Endothelial cell of umbilical vein (primary cell): Measurements from ENCODE around the gene ITGA2B. TPM values are rescaled to one million over a fixed set of nuclear protein-coding genes. Genes with fewer than 3 reads are reported as not detected.

ENCODE experiments used
- BruUV-seq: library from RNA; stranded (reverse); fragments of 400-500 nt; replicated peaks from 2 replicates; lab custom pipeline; 2021; lab: Mats Ljungman, UMichigan
- CTCF ChIA-PET: fragments of 300-600, 350-600 bp; sonication (Branson Sonifier 250); formaldehyde crosslinking; loops from one replicate; lab custom pipeline; 2021; ENCODE audit warnings: antibody characterized with exemption, inconsistent platforms; lab: Charles Lee
- POLR2A ChIA-PET: fragments of 300-600, 350-600 bp; sonication (Branson Sonifier 250); formaldehyde crosslinking; loops from one replicate; lab custom pipeline; 2021; ENCODE audit warnings: antibody characterized with exemption, inconsistent platforms; lab: Charles Lee
- DNase-seq: peaks from one replicate; pipeline ENCODE4 v3.0.0-alpha.2; 2011; ENCODE audit warnings: low read depth, low spot score
- FAIRE-seq: peaks from 2 replicates; lab custom pipeline; 2011; peaks lifted over from hg19 to GRCh38; lab: Jason Lieb, UNC
- H2AFZ ChIP-seq: 2 replicates; pipeline ENCODE4 v1.6.0; 2012; ENCODE audit warnings: low read depth, low read length, control low read depth, inconsistent platforms
- H3K27ac ChIP-seq: 2 replicates; pipeline ENCODE4 v1.5.1; 2011; ENCODE audit warnings: low read depth, mild to moderate bottlenecking, control low read depth, low read length, moderate library complexity; ENCODE audit not compliant: insufficient read depth
- H3K27me3 ChIP-seq, 2 experiments: 2 replicates each; pipeline versions ENCODE4 v1.6.0 to v1.6.1; 2011; ENCODE audit warnings: low read length in 2 of 2, mixed read lengths in 1 of 2; ENCODE audit not compliant: control insufficient read depth in 2 of 2, insufficient read depth in 2 of 2
- H3K36me3 ChIP-seq, 2 experiments: 2 replicates in 1 of 2; 3 replicates in 1 of 2; pipeline ENCODE4 v1.5.1; 2011; ENCODE audit warnings: low read length in 2 of 2, mild to moderate bottlenecking in 1 of 2, moderate library complexity in 1 of 2; ENCODE audit not compliant: control insufficient read depth in 2 of 2, insufficient read depth in 2 of 2; ENCODE audit errors: extremely low read depth in 1 of 2
- H3K4me1 ChIP-seq: 3 replicates; pipeline ENCODE4 v1.5.1; 2011; ENCODE audit warnings: mild to moderate bottlenecking, low read length; ENCODE audit not compliant: control insufficient read depth, insufficient read depth; ENCODE audit errors: extremely low read depth
- H3K4me2 ChIP-seq: 2 replicates; pipeline ENCODE4 v1.6.1; 2011; ENCODE audit warnings: low read length, control low read depth, mixed read lengths; ENCODE audit not compliant: insufficient read depth
- H3K4me3 ChIP-seq, 3 experiments: fragments of 200-600 bp in 1 of 3; sonication (generic), shearing (Covaris generic) in 1 of 3; replicated peaks in 1 of 3; 2 replicates each; pipeline ENCODE4 v1.5.1; 2011 to 2016; ENCODE audit warnings: control low read depth in 3 of 3, low read length in 3 of 3, mild to moderate bottlenecking in 2 of 3, inconsistent platforms in 1 of 3, low read depth in 1 of 3, moderate library complexity in 1 of 3; ENCODE audit not compliant: insufficient read depth in 1 of 3
- H3K79me2 ChIP-seq: 2 replicates; pipeline ENCODE4 v1.6.0; 2012; ENCODE audit warnings: low read length, inconsistent platforms; ENCODE audit not compliant: control insufficient read depth, insufficient read depth
- H3K9ac ChIP-seq: replicated peaks from 2 replicates; pipeline ENCODE3; 2011; ENCODE audit warnings: low read length, control low read depth; ENCODE audit not compliant: insufficient read depth; ENCODE audit errors: extremely low read depth
- H3K9me1 ChIP-seq: replicated peaks from 3 replicates; pipeline ENCODE4 v1.6.0; 2011; ENCODE audit warnings: mild to moderate bottlenecking, low read length; ENCODE audit not compliant: control insufficient read depth, insufficient read depth; ENCODE audit errors: extremely low read depth
- H3K9me3 ChIP-seq: replicated peaks from 2 replicates; pipeline ENCODE4 v1.5.1; 2012; ENCODE audit warnings: low read length, inconsistent platforms; ENCODE audit not compliant: control insufficient read depth, insufficient read depth
- H4K20me1 ChIP-seq: replicated peaks from 2 replicates; pipeline ENCODE3; 2011; ENCODE audit warnings: mild to moderate bottlenecking, low read length; ENCODE audit not compliant: control insufficient read depth, insufficient read depth; ENCODE audit errors: extremely low read depth
- CTCF ChIP-seq, 2 donors: IDR thresholded peaks; 1 replicate in 1 of 2; 2 replicates in 1 of 2; pipeline ENCODE4 v1.5.1; 2011; ENCODE audit warnings: low read length in 2 of 2, mild to moderate bottlenecking in 2 of 2, moderate library complexity in 2 of 2, control low read depth in 1 of 2, inconsistent platforms in 1 of 2, low read depth in 1 of 2; ENCODE audit not compliant: insufficient read depth in 1 of 2; ENCODE audit errors: extremely low read depth in 1 of 2
- FOS ChIP-seq: IDR thresholded peaks from 2 replicates; pipeline ENCODE4 v1.6.1; 2011; ENCODE audit warnings: mild to moderate bottlenecking, low read length, moderate library complexity, borderline replicate concordance; ENCODE audit not compliant: insufficient read depth
- GATA2 ChIP-seq: IDR thresholded peaks from 2 replicates; pipeline ENCODE4 v1.7.0; 2011; ENCODE audit warnings: low read depth, mild to moderate bottlenecking, moderate library complexity, mixed read lengths, low read length; ENCODE audit not compliant: insufficient read length, insufficient read depth
- JUN ChIP-seq: IDR thresholded peaks from 2 replicates; pipeline ENCODE4 v1.6.1; 2011; ENCODE audit warnings: borderline replicate concordance, low read depth; ENCODE audit not compliant: insufficient read length, insufficient read depth
- MYC ChIP-seq: IDR thresholded peaks from one replicate; pipeline ENCODE4 v1.6.1; 2011; ENCODE audit warnings: mild to moderate bottlenecking, low read depth, low read length
- dilution Hi-C: fragments of 300-500 bp; cut with MboI; formaldehyde crosslinking; loops from one replicate; pipeline ENCODE4 v1.15.0; 2019; ENCODE audit warnings: low sequenced_read_pairs; ENCODE audit not compliant: extremely low pct_ligation_motif_present
- intact Hi-C: fragments of 100-400 bp; cut with micrococcal nuclease; formaldehyde crosslinking; loops from one replicate; pipeline ENCODE4 v1.10.0; 2022
- polyA plus RNA-seq, 4 experiments: library from polyadenylated mRNA; depleted of rRNA in 3 of 4; stranded (reverse) in 3 of 4; unstranded in 1 of 4; fragments of >200 nt; gene quantifications; 2 replicates each; pipeline versions ENCODE4 v1.2.1 to v1.2.3, GENCODE V29; 2011 to 2012; ENCODE audit warnings: missing spikeins in 1 of 4
- total RNA-seq: library from RNA; stranded (reverse); gene quantifications from 2 replicates; pipeline ENCODE4 v1.2.3, GENCODE V29; 2021

ITGA2B gene
- total and polyA plus RNA-seq, 2 donors (not counting 3 experiments of a cell fraction or from before 2014, with no cell fraction given): 0.26 to 0.82 TPM

DNA sequence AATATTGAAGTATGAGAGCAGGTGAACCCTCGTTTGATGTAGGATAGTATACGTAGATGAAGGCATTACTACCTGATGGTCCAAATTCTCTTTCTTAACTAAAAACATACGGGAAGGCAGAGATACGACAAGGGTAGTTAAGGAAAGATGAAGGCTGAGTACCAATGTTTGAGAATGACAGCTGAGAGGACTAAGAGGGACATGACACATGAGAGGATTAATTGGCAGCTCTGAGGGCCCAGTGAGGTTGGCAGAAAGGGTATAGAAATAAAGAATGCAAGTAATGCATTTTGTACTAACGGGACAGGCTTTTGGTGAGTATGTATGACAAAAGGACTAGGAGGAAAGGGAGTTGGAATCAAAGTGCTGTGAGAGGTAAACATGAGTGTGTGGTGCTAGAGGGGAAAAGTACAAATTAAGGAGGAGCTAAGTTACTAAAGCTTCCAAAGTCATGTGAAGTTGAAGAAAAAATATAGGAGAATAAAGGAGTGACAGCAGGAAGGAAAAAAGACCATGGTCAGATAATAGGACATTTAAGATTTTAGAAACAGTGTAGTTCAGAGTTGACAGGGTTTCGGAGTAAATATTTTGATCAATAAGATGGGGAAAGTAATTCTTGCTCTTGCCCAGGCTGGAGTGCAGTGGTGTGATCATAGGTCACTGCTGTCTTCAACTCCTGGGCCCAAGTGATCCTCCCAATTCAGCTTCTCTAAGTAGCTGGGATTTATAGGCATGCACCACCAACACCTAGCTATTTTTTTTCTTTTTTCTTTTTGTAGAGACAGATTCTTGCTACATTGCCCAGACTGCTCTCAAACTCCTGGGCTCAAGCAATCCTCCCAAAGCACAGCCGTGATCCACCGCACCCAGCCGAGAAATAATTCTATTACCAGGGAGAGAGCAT lies 43.1 kb upstream of the ITGA2B start:
- intact Hi-C loops (no loop called here), dilution Hi-C loops (no loop called here)
- FAIRE-seq (no peak), DNase-seq (no peak)
- Histone ChIP-seq H3K9ac (no peak overlapping the region), H3K4me2 (no peak overlapping the region), H3K4me1 (no peaks in the 10 kb centered on the region), H3K4me3 (no peak overlapping the region), H3K36me3 (peaks cover 3 to 11% of the 10 kb centered on the region in 2 experiments), H3K27ac (no peak overlapping the region), H3K9me1 (no peaks in the 10 kb centered on the region), H2AFZ (no peak overlapping the region), H3K79me2 (no peaks in the 10 kb centered on the region), H3K9me3 (no peaks in the 10 kb centered on the region), H3K27me3 (no peaks in the 10 kb centered on the region), H4K20me1 (no peaks in the 10 kb centered on the region)
- ChIA-PET POLR2A (no interaction called here), CTCF (interaction anchor here (1.0 to 2.2 kb wide), 3 partner anchors 11 to 91 kb away, joined by 3 to 7 read pairs (median 3); no protein-coding TSS in a partner anchor)
- BruUV-seq: no TSS peak
- no peak for TF ChIP-seq FOS
- no peak for TF ChIP-seq MYC
- no peak for TF ChIP-seq CTCF (IDR thresholded peaks at IDR 0.05; ENCODE audit: extremely low read depth in 1 of 2, insufficient read depth in 1 of 2, low read depth in 1 of 2, low read length in 2 of 2)
- TF ChIP-seq GATA2: no peak
- no peak for TF ChIP-seq JUN
